H1 (cell line): ENCODE measurements around the gene PCNX3.

Source experiments
- CEBPB ChIP-seq: IDR thresholded peaks from 2 replicates; pipeline ENCODE4 v1.6.1; 2012; ENCODE audit warnings: low read depth, low read length
- CTCF ChIP-seq, 3 experiments: IDR thresholded peaks; 1 replicate in 2 of 3; 2 replicates in 1 of 3; pipeline versions ENCODE4 v1.5.1 to v1.6.1; 2011; ENCODE audit warnings: low read length in 3 of 3, mild to moderate bottlenecking in 3 of 3, inconsistent platforms in 2 of 3, low read depth in 1 of 3, moderate library complexity in 1 of 3; ENCODE audit not compliant: insufficient read depth in 1 of 3; ENCODE audit errors: control extremely low read depth in 1 of 3
- NRF1 ChIP-seq: IDR thresholded peaks from 2 replicates; pipeline ENCODE4 v1.6.1; 2011; ENCODE audit warnings: mild to moderate bottlenecking, low read depth, low read length, improper control_type of control experiment
- SP1 ChIP-seq: IDR thresholded peaks from 2 replicates; pipeline ENCODE4 v1.6.1; 2011; ENCODE audit warnings: low read depth, low read length
- TF ChIP-seq, protein P1 (sequence below): IDR thresholded peaks from 2 replicates; pipeline ENCODE4 v1.6.1; 2011; ENCODE audit warnings: low read depth, mild to moderate bottlenecking, low read length; ENCODE audit not compliant: insufficient read depth

DNA sequence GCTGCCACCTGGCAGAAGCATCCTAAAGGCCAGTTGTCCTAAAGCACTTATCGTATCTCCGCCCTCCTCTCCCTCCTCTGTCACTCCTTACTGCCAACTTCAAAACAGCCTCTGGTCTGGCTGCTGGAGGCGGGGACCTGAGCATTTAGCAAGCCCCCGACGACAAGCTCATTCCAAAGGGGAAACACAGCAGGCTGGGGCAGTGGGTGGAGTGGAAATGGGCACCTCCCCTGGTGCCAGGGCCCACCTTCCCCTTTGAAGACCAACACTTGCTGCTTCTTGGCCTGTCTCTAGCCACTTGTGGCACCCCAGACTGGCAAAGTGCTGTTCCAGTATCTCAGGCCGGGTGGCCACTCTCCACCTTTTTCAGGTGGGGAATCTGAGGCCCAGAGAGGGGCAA lies 5.2 kb upstream of the PCNX3 start:
- TF ChIP-seq NRF1 (no peak), SP1 (no peak), CEBPB (no peak), CTCF (IDR thresholded peaks at IDR 0.05; ENCODE audit: control extremely low read depth in 1 of 3, insufficient read depth in 1 of 3, low read depth in 1 of 3, low read length in 3 of 3) (no peak)
- TF ChIP-seq, protein P1, sequence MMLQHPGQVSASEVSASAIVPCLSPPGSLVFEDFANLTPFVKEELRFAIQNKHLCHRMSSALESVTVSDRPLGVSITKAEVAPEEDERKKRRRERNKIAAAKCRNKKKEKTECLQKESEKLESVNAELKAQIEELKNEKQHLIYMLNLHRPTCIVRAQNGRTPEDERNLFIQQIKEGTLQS: no peak
